Suprapubic skin (tissue), 4 donors: ENCODE results near the gene GLE1.

Experiments
- POLR2A ChIP-seq, 2 donors: fragments of 450-650 bp; IDR thresholded peaks; one replicate each; pipeline ENCODE4 v1.6.1; 2017; ENCODE audit warnings: antibody characterized with exemption in 2 of 2, mild to moderate bottlenecking in 2 of 2, moderate library complexity in 2 of 2
- POLR2AphosphoS5 ChIP-seq, 3 donors: sonication (generic); formaldehyde crosslinking; IDR thresholded peaks; one replicate each; pipeline ENCODE4 v1.6.1; 2017; ENCODE audit warnings: antibody characterized with exemption in 3 of 3
- TF ChIP-seq, protein P1 (sequence below), 2 donors: fragments of 200-600 bp in 1 of 2; fragments of 450-650 bp in 1 of 2; sonication (generic) in 1 of 2; IDR thresholded peaks; one replicate each; pipeline ENCODE4 v1.5.1; 2016 to 2019; ENCODE audit warnings: antibody characterized with exemption in 2 of 2, mild to moderate bottlenecking in 1 of 2, moderate library complexity in 1 of 2

DNA sequence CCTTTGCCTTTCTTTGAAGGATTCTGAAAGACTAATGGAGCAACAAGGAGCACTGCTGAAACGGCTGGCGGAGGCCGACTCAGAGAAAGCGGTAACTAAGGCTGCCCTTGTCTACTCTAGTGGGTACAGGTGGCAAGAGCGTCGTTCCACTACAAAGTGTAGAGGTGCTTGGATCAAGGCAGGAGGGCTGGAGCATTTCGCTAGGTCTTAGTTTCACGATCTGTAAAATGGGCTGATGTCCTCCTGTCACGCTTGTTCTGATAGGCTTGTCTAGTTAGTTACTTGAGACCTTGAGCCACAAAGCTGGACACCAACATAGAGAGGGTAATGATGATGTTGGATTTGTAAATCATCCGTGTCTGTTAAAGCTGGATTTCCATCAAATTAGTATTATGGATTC, 23.0 kb upstream of the GLE1 start:
- no peak for TF ChIP-seq POLR2AphosphoS5 (IDR thresholded peaks at IDR 0.05)
- TF ChIP-seq POLR2A (IDR thresholded peaks at IDR 0.05) = no peak
- TF ChIP-seq, protein P1, sequence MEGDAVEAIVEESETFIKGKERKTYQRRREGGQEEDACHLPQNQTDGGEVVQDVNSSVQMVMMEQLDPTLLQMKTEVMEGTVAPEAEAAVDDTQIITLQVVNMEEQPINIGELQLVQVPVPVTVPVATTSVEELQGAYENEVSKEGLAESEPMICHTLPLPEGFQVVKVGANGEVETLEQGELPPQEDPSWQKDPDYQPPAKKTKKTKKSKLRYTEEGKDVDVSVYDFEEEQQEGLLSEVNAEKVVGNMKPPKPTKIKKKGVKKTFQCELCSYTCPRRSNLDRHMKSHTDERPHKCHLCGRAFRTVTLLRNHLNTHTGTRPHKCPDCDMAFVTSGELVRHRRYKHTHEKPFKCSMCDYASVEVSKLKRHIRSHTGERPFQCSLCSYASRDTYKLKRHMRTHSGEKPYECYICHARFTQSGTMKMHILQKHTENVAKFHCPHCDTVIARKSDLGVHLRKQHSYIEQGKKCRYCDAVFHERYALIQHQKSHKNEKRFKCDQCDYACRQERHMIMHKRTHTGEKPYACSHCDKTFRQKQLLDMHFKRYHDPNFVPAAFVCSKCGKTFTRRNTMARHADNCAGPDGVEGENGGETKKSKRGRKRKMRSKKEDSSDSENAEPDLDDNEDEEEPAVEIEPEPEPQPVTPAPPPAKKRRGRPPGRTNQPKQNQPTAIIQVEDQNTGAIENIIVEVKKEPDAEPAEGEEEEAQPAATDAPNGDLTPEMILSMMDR (IDR thresholded peaks at IDR 0.05) = no peak
